ENCODE data around the gene C1QTNF9. TPM values are rescaled to one million over a fixed set of nuclear protein-coding genes. Genes with fewer than 3 reads are reported as not detected.
A peak's percentile ranks its signal among the peaks of the same experiment; 100 is the strongest.

Gene C1QTNF9
- total RNA-seq, 1 donor = not detected

DNA sequence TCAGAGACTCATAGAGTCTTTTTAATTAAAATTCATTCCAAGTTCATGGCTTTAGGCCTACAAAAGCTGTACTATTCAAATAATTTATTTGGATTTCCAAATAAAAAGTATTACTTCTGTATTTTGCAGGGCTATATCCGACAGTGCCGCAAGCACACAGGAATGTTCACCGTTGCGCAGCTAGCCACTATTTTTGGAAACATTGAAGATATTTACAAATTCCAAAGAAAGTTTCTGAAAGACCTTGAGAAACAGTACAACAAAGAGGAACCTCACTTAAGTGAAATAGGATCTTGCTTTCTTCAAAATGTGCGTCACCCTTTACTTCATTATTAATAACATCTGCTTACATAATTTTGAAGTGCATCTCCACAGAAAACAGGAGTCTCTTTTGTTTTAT, 20.5 kb upstream of the C1QTNF9 start:
- peak; percentile 85 for DNase-seq (ENCODE audit: low read depth)
- H3K4me3 ChIP-seq (ENCODE audit: low read depth, low read length) = no peak overlapping the region
- TF ChIP-seq, protein P1, sequence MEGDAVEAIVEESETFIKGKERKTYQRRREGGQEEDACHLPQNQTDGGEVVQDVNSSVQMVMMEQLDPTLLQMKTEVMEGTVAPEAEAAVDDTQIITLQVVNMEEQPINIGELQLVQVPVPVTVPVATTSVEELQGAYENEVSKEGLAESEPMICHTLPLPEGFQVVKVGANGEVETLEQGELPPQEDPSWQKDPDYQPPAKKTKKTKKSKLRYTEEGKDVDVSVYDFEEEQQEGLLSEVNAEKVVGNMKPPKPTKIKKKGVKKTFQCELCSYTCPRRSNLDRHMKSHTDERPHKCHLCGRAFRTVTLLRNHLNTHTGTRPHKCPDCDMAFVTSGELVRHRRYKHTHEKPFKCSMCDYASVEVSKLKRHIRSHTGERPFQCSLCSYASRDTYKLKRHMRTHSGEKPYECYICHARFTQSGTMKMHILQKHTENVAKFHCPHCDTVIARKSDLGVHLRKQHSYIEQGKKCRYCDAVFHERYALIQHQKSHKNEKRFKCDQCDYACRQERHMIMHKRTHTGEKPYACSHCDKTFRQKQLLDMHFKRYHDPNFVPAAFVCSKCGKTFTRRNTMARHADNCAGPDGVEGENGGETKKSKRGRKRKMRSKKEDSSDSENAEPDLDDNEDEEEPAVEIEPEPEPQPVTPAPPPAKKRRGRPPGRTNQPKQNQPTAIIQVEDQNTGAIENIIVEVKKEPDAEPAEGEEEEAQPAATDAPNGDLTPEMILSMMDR (IDR thresholded peaks at IDR 0.05; ENCODE audit: insufficient read depth, low read depth, low read length) = no peak

DNA sequence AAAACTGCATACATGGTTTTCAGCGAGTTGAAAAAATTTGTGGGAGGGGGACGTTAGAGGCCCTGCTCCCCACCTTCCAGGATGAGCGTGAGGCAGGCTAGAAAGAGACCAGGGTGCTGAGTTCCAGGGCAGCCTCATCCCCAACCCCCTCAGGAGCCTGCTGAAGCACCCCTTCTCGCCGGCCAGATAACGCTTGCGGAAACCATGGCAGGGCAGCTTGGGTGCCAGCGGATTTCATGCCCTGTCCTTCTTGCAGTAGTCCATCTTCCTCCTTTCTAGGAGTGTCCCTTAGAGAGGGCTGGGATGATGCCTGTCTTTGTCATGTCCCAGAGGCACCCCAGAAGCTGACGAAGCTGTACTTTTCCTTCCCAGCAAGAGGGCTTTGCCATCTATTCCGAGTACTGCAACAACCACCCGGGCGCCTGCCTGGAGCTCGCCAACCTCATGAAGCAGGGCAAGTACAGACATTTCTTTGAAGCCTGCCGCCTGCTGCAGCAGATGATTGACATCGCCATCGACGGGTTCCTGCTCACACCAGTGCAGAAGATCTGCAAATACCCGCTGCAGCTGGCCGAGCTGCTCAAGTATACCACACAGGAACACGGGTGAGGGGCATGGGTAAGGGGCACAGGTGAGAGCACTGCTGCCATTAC, 19.0 kb upstream of the C1QTNF9 start:
- TF ChIP-seq, protein P1 (IDR thresholded peaks at IDR 0.05; ENCODE audit: insufficient read depth, low read depth, low read length) = no peak
- no peak overlapping the region for H3K4me3 ChIP-seq (ENCODE audit: low read depth, low read length)
- no peak for DNase-seq (ENCODE audit: low read depth)

DNA sequence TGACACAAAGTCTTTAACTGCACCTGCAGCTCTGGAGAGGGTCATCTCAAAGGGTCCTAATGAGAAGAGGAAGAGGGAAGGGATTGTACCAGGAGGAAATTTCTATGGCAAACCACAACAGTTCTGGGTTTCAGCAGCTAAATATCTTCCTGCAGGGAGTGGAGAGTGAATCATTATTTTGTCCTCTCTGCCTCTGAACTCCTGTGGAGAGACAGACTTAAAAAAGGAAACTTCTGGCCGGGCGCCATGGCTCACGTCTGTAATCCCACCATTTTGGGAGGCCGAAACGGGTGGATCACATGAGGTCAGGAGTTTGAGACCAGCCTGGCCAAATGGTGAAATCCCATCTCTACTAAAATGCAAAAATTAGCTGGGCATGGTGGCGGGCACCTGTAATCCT, 16.9 kb upstream of the C1QTNF9 start:
- no peak overlapping the region for H3K4me3 ChIP-seq (ENCODE audit: low read depth, low read length)
- TF ChIP-seq, protein P1 (IDR thresholded peaks at IDR 0.05; ENCODE audit: insufficient read depth, low read depth, low read length) = no peak
- no peak for DNase-seq (ENCODE audit: low read depth)

DNA sequence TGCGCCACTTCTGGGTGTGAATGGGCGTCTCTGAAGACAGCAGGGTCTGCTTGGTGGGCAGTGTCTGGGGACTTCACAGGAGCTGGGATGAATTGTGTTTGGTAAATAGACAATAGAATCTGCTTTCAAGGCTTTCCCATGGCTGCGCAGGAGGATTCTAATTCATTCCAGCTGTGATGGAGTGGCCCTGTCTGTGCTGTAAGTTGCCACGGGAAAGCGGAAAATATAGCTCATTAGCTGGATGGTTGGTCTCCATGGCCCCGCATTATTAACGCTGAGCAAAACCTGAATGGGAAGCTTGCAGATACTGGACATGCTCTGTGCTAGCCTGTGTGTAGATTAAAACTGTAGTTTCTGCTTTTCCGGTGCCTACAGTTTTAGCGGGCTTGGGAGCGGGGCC, 15.6 kb upstream of the C1QTNF9 start:
- no peak for DNase-seq (ENCODE audit: low read depth)
- H3K4me3 ChIP-seq (ENCODE audit: low read depth, low read length) = no peak overlapping the region
- TF ChIP-seq, protein P1 (IDR thresholded peaks at IDR 0.05; ENCODE audit: insufficient read depth, low read depth, low read length) = no peak

DNA sequence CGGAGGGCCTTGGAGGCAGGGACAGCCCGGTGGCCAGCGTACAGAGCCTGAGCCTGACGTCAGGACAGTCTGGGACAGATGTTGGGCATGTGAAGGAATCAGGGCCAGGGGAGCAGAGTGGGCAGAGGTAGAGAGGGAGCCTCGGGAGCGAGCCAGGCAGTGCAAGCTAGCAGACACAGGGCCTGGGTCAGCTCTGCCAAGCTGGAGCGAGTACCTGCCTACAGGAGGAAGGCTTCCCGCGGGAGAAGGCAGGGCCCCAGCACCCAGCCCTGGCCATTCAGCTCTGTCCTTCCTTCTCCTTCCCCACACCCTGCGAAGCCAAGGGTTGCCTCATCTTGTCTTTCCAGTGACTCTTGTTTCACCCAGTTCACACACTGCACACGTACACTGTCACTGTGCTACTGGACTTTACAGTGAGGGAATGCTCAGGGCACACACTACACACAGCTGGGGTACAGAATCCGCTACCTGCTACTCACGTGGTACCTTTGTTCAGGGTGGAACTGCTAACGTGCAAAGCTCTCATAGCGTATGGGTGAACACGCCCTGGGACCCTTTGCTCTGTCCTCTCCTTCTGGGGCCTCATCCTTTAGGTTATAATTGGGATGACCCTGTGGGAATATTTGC, 9.8 kb upstream of the C1QTNF9 start:
- DNase-seq (ENCODE audit: low read depth) = no peak
- no peak overlapping the region for H3K4me3 ChIP-seq (ENCODE audit: low read depth, low read length)
- TF ChIP-seq, protein P1 (IDR thresholded peaks at IDR 0.05; ENCODE audit: insufficient read depth, low read depth, low read length) = no peak

DNA sequence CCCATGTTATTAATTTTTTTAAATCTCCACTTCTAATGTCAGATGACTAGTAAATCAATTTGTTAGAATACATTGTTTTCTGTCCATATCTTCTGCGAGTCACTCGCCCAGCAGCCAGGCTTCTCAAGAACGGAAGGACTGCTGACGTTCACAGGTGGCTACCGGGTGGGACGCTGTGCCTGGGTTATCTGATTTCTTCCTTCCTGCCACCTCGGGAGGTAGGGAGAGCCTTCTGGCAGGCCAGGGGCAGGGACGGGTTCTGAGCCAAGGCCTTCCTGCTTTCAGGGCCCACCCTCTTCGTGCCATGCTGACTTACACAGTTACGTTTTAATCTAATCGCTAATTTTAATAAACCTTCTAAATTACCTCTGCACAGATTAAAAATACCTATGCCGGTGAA, 7.9 kb upstream of the C1QTNF9 start:
- no peak overlapping the region for H3K4me3 ChIP-seq (ENCODE audit: low read depth, low read length)
- no peak for DNase-seq (ENCODE audit: low read depth)
- TF ChIP-seq, protein P1 (IDR thresholded peaks at IDR 0.05; ENCODE audit: insufficient read depth, low read depth, low read length) = no peak

Measured in fibroblast of villous mesenchyme (primary cell).